GM18907 (cell line): ENCODE data around the gene LRP2.
"Not testable (repeated sequence)": the region's sequence is repeated elsewhere in the genome, so short reads cannot be mapped to it uniquely, and the experiment has no call there.

Experiments
- ATAC-seq: cut with Tn5 transposase; IDR thresholded peaks from one replicate; pipeline ENCODE4 v1.9.1; 2021; ENCODE audit warnings: mild to moderate bottlenecking, moderate library complexity; ENCODE audit not compliant: unreplicated experiment

The LRP2 gene

GRCh38 chr2:169301596-169302335 is 60.6 kb downstream of the LRP2 start:
- ATAC-seq, result no peak

- no peak for ATAC-seq
These were observed 61.5 kb downstream of the LRP2 start for GRCh38 chr2:169300636-169301530.

- no peak for ATAC-seq
These were observed 64.3 kb downstream of the LRP2 start for GRCh38 chr2:169298007-169298406.

DNA sequence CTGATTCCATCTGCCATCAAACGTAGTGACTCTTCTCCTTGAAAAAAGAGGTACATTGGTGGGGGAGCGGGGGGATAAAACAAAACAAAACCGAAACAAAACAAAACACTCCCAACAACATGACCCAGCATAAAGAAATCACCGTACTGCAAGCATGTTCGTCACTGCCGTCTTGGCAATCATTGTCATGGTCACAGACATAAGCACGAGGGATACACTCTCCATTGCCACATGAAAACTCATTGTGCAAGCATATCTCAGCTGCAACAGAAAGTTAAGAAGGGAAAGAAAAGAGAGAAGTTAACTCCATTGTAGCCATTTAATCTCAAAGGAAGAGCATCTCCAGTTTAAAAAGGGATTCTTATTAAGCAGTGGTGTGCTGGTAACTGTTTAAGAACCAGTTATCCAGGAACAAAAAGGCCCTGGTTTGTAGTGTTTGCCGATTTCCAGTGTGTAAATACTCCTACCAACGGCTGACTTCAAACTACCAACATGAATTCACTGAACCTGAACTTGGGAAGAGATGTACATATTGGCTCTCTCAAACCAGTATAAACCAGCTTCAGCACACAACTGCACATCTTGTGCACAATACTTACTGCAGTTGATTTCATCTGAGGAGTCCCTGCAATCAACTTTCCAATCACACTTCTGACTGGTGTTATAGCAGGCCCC is 68.2 kb downstream of the LRP2 start:
- no peak for ATAC-seq

DNA sequence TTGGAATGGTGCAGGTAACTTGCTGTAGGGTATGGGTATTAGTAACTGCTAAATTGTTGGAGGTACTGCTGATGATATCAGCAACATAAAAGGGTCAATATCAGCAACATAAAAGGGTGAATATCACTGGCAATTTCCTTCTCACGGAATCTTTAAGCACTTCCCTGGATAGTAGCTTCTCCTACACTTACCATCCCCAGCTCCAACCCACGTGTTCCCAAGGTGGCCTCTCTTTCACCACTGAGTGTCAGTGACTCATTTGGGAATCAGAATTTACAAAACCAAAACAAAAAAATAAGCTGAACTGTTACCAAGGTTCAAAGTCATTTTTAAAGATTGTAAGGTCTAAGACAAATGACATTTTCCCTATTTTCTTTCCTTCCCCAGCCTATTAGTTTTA is 70.8 kb downstream of the LRP2 start:
- ATAC-seq, result no peak

- ATAC-seq, result no peak
These were observed 71.9 kb downstream of the LRP2 start for GRCh38 chr2:169290433-169290832.

DNA sequence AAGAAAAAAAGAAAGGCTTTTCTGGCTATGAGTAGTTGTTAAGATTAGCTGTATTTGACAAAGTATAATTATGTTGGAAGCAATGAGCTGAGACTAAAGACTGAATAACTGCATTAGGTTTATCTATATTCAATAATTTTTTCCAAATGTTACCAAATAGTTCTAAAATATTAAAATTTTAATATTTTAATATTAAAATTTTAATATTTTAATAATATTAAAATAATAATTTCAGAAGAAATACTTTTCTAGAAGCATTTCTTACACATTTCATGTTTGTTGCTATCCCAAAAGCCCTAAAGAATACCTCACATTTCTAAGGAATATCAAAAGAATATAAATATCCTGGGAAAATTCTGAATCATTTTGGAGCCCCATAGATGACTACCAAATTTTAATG is 74.7 kb downstream of the LRP2 start:
- no peak for ATAC-seq

DNA sequence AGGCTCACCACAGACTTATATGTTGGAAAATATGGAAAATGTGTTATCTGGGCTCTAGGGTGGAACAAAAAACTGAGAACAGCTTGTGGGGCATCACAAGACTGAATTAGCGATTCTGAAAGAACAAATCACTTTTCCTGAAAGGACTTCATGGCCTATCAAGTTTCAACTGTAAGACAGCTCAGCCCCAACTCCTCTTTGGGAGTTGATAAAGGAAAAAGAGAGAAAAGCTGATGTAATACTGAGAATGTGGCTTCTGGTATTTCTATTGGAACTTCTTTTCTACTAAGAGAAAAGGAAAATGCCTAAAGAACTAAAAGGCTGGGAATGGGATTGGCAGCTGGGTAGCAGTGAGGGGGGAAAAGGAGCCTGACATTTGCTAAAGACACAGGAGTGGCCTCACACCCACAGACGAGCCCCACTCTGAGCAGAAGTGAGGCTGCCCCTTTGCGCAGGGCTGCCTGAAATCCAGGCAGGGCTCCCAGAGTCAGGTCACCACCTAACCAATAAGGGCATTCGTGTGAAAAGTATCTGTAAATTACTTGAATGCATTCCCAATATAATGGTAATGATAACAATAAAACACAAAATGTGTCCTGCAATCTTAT is 75.6 kb downstream of the LRP2 start:
- ATAC-seq, result no peak

DNA sequence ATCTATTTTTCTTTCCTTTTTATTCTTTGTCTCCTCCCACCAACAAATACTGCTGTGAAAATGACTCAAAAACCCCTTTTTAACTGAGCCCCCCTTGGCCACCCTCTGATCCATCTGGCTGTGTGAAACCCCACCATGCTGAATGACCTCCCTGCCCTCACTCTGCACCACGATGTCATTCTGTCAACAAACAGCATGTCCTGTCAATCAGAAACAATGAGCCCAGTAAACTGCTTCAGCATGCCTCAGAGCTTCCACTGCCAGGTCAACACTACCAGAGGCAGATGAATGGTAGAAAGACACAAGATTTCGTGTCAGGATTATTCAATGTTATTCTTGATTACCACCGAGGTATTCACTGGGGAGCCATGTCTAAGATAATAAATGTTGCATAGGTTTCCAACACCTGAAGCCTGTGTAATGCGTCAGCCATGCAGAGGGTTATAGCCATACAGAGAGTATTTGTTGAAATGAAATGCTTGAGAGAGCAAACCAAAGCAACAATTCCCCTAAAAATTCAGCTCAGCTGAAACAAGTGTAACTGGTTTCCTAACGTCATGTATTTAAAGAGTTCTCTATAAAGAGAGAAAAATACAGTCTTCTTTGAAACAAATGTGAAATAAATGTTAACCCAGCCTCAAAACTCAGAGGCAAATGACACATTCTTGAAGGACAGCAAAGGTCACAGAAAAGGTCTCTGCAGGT is 76.7 kb downstream of the LRP2 start:
- no peak for ATAC-seq

- no peak for ATAC-seq
These were observed 81.8 kb downstream of the LRP2 start for GRCh38 chr2:169280502-169280901.

DNA sequence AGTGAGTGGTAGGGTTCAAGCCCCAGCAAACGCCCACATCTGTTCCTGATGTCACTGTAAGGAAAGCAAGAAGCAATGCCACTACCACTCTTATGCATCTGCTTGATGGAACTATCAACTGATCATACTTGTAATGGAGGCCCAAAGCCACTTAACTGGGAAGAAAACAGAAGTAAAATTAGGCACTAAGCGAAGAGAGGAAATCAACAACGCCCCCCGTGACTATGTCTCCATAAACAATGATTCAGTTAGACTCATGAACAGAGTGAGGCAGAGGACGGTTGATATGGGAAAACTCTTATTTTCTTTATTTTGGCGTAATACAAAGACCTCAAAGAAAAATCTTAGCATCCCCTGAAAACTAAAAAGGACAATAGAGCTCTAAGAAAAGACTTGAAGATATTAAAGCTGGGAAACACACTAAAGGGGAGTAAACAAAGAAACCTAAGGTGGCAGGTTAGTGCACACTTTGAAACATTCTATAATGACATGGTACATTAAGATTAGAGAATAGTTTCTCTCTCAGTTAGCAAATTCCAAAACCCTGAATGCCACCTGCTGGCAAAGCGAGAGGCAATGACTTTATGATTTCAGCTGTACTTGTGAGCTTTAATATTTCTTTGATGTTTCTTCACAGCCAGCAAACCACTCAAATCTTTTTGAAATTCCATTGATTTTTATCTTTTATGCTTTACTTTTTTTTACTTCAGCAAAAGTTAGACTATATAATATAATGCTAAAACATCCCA is 86.5 kb downstream of the LRP2 start:
- no peak for ATAC-seq

DNA sequence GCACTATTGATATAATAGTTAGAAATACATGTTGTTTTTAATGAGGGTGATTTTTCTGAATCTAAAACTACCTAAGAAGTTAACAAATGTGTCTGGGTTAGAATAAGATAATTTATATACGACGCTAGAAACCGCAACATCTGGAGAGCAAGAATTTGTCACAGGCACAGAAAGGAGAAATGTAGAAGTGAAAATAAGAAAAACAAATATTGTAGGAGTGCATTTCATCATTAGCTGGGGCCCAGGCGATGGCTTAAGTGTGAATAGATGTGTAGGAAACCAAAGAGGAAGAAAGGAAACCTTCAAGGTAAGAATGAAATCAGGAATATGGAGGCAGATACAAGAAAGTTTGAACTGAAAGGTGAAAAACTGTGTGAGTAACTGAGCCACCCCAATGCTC is 90.3 kb downstream of the LRP2 start:
- no peak for ATAC-seq

GRCh38 chr2:169270574-169270973 is 91.8 kb downstream of the LRP2 start:
- ATAC-seq, result not testable (repeated sequence)

DNA sequence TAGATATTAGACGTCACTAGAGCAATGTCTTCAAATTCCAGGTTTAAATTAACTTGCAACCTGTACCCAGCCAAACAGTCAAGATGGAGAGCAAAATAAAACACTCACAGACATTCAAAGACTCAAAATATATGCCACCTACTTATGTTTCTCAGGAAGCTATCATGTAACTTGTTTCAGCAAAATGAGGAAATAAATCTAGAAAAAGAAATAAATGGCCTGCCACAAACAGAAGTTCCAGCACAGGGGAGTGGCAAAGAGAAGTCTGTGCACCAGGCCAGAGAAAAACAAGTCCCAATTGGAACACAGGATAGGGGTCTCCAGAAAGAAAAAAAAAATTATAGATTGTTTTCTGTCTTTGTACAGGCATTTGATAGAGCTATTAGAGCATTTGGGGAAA is 96.7 kb downstream of the LRP2 start:
- no peak for ATAC-seq

GRCh38 chr2:169260846-169261642 is 101.3 kb downstream of the LRP2 start:
- no peak for ATAC-seq

- no peak for ATAC-seq
These were observed 102.1 kb downstream of the LRP2 start for GRCh38 chr2:169260246-169260645.

DNA sequence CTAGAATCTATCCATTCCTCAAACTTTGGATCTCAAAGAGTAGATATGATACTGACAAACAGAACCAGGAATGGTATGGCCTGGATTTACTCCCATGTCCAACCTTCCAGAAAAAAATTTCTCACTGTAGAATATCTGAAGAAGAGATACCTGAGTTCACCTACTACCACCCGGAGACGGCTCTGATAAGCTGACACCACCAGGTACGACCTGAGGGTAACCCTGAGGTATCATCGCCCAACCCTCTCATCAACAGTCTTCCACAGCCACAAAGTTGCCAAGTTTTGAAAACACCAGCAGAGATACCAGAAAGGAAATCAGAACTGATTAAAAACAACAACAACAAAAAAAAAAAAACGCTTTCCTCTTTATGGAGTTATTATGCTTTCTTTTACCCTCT is 102.9 kb downstream of the LRP2 start:
- no peak for ATAC-seq

DNA sequence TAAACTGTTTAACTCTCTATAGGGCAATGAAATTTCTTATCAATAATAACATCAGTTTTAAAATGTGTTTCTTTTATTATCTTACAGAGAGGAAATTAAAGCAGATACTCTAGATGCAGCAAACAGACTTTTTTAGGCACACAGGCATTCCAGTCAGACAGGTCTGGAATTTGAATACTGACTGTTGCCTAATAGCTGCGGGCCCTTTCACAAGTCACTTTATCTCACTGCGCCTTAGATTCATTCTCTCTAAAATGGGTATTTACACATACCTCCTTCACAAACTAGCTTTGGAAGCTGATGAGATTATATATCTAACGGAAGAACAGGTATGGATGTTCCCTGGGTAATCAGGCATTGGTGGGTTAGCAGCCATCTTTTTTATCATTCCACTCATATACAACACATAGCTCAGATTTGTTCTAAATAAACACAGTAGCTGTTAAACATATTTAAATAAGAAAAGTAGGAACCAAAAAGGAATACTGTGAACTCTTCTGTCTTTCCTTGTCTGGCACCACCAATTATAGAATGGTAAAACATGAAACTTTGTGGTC is 104.2 kb downstream of the LRP2 start:
- no peak for ATAC-seq

GRCh38 chr2:169254774-169255173 is 107.6 kb downstream of the LRP2 start:
- ATAC-seq, result no peak
